OCI-M2 (cell line): ENCODE measurements around the gene PUS1.

Experiments
- DNase-seq: peaks from one replicate; lab custom pipeline; 2025; ENCODE audit not compliant: unreplicated experiment; lab: John Stamatoyannopoulos, UW

PUS1 gene

DNA sequence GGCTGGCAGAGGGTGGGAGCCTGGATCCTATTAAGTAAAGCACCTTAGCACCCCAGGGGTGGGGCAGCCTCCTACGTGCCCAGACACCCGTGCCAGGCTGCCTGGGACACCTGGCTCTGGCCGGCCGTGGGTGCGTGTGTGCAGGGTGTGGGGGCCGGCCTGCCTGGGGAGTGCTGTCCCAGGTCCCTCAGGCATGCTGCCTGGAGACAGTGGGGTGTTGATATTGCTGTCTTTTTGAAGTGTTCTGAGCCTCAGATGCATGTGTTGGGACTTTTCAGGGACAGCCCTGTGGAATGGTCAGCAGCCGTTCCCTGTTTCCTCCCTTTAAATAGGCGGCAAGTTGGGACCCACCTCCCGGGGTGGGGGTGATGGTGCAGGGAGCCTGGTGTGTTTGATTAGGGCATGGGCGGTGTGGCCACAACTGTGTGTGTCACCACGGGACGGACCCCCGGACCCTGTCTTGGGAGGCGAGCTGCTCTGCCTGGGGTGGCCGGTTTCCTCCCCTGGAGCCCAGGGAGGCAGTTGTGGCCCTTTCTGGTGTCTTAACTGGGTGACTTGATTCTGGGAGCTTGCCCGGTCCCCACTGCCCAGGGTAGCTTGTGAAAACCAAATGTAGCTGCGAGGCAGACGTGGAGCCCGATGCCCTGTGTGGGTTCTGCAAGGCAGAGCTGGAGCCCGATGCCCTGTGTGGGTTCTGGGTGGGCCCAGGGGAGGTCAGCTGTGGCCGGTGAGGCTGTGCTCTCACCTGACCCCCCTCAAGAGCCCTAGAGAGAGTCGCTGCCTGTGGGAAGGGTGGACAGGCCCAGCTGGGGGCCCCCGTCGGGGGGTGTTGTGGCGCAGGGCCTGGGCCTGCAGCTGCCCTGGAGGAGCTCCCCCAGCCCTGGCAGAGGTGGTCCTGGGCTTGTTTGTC, 26.5 kb upstream of the PUS1 start:
- no peak for DNase-seq

DNA sequence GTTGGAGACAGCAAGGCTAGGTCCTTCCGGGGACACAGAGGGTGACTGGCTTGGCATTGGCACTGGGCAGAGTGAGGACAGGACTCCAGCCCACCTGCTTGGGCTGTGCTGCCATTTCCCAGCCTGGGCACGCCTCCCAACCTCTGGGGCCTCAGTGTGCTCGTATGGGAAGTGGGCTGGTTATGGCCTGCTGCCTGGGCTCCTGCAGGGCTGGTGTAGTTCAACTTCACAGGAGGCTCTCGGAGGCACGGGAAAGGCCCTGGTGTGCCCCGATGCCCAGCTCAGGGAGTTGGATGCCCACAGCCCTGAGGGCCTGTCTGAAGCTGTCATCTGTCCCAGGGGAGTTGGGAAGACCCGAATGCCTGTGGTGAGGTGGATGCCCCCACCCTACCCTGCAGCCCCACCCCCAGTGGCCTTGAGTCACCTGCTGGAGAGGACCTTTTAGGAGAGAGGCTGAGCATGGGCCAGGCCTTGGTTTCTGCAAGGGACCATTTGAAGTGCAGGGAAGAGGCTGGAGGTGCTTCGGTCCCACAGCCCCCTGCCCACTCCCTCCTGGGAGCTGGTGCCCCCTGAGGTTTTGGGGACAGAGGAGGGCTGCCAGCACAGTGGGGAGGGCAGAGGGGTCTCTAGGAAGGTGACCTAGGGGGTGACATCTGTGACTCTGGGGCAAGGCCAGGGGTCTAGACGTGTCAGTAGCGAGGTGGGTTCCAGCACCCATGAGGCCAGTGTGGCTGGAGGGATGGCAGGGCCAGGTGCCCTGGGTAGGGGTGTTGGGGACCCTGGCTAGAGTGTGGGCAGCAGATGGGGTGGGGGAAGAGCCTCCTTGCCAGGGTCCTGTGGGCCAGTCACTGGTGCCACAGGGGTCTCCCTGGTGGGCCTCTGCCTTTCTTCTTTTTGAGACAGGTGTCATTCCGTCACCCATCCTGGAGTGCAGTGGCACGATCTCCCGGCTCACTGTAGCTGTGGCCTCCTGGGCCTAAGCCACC, 25.5 kb upstream of the PUS1 start:
- DNase-seq, result no peak

DNA sequence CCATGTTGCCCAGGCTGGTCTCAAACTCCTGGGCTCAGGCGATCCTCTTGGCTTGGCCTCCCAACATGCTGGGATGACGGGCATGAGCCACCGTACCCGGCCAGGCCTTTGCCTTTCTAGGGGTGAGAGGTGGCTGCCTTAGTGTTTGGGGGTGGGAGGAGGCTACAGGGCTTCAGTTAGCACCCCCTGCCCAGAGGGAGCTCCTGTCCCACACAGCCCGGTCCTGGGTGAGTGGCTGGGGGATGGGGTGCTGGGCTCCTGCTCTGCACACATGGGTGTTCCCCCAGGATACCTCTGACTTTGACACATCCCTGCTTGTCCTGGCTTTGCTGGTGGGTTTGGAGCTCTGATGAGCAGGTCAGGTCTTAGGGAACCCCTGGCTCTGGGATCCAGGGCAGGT, 24.7 kb upstream of the PUS1 start:
- DNase-seq, result no peak

DNA sequence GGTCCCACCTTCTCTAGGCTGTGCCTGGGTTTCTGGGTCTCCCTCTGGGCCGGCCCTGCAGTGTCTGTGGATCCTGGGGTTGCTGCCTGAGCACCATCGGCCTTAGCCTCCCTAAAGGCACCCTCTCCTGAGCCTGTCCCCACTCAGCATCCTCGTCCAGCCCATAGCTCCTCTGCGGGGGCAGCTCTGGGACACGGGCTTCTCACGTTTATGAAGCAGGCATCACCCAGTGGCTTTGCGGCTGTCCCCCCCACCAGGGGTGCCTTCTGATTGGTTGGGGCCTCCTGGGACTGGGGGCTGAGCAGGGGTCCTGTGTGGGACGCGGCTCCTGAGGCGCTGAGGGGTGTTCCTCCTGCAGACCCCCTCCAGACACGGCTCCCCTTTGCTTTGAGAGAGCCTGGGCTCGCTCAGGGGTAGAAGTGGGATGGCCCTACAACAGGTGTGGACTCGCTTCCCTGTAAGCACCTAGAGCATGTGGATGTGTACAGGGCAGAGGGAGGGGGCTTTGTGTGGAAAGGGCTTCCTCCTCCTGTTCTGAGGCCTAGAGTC, 23.9 kb upstream of the PUS1 start:
- DNase-seq, result no peak

DNA sequence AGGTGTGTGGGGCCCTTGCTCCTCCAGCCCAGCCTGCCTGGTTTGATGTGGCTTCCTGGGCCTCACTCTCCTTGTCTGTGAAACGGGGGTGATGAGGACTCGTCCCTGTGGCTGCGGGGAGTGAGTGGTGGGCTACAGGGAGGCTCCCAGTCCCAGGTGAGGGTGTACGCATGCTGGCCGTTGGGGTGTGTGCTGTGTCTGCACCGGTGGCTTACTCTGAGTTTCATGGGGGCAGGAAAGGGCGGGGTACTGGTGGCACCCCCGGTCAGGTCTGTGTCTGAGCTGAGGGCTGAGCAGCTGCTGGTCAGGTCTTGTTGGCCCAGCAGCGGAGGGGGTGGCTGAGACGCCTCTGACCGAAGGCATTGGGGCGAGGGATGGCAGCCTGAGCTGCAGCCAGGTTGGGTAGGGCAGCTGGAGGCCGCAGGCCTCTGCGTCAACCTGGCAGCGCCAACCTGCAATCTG, 23.4 kb upstream of the PUS1 start:
- no peak for DNase-seq

DNA sequence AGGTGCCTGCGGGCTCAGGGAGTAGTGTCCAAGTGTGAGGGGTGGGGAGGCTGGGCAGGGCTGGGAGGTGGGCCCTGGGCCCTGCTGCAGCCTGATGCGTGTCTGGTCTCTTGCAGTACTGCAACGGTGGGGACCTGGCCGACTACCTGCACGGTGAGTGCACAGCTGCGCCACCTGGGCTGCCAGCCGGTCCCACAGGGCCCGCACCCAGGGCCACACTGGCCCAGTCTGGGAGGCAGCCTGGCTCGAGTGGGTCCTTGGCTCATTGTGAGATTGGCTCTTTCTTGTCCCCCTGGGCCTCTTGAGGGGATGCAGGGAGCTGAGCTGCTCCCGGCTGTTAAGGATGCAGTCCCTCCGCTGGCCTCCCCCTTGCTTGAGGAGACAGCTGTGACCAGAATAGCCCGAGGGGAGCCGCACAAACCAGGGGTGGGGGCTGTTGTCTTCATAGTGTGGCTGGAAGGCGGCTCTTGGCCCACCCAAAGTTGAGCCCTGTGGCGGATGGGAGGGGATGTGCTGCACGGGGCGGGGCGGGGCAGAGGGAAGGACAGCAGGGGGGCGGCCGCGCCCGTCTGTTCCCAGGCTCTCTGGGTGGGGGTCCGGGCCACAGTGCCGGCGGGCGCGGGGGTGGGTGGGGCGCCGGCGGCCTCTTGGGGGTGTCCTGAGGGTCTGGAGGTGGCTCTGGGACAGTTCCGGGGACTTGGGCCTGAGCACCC, 21.5 kb upstream of the PUS1 start:
- no peak for DNase-seq

DNA sequence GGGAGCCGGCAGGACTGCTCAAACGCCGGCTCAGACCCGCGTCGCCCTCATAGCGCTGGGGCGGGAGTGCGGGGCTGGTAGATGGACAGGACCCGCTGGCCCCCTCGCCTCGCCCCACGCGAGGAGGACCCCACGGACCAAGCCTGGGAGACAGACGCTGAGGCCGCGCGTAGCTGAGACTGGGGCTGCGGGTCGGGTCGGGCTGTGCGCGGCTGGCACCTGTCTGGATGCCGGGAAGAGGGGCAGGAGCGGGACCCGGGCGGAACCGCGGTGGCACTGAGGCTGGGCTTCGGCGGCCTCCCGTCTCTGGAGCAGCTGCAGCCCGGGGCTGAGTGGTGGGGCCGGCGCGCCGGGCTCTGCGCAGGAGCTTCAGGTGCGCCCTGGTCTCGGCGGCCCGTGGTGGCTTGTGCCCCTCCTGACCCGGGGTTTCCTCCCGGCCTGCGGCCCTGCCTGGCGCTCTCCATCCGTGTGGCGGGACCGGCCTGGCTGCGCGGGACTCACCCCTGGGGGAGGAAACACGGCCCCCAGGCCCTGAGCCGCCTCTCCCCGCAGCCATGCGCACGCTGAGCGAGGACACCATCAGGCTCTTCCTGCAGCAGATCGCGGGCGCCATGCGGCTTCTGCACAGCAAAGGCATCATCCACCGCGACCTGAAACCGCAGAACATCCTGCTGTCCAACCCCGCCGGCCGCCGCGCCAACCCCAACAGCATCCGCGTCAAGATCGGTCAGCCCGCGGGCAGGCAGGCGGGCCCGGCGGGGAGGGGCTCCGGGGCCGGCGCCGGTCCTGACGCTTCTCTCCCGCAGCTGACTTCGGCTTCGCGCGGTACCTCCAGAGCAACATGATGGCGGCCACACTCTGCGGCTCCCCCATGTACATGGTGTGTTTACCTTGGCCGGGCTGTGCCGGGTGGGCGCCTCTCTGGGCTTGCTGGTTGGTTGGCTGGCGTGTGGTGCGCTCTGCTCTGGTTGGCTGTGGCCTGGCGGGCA, 20.7 kb upstream of the PUS1 start:
- no peak for DNase-seq

DNA sequence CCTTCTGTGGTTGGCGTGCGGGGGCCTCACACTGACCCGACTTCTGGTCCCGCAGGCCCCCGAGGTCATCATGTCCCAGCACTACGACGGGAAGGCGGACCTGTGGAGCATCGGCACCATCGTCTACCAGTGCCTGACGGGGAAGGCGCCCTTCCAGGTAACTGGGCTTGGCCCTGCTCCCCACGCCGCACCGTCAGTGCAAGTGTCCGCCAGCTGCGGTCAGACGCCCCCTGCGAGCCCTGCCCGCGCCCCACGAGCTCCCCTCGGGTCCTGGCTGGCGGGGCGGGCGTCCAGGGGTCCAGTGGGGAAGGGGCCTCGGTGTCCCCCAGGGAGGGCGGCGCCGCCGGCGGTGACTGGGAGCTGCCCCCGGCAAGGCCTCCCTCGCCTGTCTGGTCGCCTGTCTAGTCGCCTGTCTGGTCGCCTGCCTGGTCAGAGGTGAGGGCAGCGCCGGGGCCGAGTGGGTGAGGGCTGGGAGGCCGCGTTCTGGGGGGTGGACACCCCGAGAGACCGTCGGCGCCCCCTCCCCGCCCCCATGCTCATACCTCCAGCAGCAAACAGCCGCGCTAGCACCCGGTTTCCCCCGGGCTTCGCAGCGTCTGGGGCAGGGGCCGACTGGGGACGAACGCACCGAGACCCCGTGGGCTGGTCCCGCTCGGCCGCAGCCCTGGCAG, 19.9 kb upstream of the PUS1 start:
- no peak for DNase-seq

DNA sequence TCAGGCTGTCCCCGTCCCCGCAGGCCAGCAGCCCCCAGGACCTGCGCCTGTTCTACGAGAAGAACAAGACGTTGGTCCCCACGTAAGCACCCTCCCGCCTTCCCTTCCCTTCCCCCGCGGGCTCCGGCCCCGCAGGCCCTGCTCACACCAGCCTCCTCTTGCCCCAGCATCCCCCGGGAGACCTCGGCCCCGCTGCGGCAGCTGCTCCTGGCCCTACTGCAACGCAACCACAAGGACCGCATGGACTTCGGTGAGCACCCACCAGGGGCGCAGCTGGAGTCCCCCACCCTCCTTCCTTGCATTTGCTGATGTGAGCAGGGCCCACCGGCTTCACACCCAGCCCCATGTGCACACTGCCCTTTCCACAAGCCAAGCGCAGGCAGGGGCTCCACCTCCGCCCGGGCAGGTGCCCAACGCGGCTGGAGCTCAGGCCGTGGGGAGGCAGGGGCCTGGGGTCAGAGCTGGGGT, 19.3 kb upstream of the PUS1 start:
- no peak for DNase-seq

DNA sequence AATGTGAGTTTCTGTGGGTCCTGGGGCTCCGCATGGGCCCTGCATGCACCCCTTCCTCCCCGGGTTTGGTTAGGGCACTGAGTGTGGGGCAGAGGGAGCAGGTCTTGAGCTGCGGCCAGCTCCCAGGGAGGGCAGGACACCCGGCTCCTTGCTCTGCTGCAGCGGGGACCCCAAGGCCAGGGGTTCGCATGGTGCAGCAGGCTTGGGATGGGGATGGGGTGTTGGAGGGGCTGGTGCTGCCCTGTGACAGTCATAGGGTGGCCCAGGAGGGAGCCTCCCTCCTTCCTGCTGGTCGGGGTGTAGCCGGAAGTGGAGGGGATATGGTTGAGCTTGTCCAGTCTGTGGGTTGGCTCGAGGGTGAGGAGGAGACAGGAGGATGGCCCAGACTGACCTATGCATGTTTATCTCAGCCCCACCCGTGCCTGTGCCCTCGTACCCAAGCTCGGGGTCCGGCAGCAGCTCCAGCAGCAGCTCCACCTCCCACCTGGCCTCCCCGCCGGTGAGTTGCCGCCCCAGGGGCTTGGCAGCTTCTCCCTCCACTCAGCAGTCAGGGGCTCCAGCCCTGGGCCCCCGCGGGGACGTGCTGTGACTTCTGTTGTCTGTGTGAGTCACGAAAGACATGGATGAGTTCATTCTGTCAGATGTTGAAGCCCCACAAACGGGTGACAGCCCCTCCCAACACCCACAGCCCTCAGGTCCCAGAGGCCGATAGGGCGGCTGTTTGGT, 18.6 kb upstream of the PUS1 start:
- no peak for DNase-seq

DNA sequence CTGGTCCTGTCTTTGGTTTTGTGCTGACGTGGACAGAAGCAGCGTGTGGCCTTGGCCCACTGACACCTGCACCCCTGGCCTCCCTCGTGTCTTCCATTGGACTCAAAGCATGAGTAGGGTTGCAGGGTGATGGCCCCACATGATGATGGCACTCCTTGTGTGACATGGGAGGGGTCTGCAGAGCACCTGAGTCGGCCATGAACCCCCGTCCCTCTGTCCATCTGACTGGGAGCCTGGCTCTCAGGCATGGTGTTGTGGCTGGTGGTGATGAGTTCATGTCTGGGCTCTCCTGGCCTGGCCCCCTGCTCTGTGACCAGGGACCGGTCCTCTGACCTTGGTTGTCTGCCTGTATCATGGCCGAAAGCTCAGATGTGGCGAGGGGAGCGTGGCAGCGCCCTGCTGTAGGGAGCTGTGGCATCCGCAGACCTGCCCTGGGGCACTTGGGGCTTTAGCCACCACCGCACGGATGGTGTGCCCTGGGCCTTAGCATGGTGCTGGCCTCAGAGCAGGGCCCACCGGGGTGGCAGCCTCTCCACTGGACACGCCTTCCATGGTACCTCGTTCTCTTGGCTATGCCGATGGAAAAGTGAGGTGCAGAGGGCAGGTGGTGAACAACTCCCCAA, 17.9 kb upstream of the PUS1 start:
- DNase-seq, result no peak

DNA sequence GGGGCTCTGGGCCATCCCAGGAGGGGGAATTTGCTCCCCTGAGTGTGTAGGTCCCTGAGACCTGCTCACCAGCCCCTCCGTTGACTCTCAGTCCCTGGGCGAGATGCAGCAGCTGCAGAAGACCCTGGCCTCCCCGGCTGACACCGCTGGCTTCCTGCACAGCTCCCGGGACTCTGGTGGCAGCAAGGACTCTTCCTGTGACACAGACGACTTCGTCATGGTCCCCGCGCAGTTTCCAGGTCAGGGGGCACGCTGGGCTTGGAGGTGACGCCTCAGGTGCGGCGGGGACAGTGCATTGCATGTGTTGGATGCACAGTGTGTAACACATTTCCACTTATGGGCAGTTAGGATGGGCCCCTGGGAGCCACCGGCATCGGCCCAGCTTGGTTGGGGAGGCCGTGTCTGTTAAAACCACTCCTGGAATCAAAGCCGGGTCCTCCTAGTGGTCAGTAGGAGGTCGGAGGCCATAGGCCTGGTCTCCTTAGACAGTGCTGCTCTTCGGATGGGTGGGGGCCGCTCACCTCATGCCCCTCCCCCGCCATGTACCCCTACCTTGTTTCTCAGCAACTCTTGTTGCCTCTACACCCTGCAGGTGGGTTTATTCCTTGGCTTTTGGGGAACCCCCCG, 17.1 kb upstream of the PUS1 start:
- DNase-seq, result no peak

DNA sequence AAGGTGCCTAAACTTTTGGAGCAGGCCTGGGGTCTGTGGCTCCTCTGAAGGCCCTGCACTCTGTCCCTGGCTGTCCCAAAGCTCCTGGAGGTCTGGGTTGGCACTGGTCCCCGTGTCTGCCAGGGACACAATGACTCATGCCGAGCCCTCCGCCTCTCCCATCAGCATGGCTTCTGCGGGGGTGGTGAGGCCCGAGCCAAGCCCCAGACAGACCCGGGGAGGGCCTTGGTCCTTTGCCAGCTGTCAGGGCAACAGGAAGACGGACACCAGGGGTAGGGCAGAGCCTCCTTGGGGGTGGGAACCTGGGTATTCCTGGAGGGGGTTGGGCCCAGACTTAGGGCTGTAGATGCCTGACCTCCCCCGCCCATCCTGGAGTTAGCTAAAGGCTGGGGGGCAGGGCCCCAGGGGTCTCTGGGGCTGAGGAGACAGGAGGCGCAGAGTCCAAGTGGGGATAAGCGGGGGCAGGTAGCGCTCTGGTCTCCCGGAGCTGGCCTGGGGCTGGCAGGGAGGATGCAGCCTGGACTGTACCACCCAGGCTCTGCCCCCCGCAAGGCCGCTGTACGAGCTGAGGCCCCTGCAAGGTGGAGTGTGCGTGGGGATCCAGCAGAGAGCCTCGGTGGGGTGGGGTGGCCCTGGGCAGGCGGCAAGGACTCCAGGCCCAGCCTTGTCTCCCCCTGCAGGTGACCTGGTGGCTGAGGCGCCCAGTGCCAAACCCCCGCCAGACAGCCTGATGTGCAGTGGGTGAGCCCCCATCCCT, 16.4 kb upstream of the PUS1 start:
- no peak for DNase-seq

DNA sequence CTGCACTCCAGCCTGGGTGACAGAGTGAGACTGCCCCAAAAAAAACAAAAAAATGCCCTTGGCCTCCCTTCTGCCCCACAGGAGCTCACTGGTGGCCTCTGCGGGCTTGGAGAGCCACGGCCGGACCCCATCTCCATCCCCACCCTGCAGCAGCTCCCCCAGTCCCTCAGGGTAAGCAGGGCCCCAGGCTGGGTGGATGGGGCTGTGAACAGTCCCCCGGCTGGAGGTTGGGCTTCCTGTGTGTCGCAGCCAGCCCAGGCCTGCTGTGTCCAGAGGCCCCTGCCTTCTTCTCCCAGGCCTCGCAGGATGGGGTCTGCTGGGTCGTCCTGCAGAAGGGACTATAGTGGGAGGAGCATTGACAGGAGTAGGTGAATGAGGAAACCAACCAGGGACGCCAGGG, 15.4 kb upstream of the PUS1 start:
- no peak for DNase-seq

DNA sequence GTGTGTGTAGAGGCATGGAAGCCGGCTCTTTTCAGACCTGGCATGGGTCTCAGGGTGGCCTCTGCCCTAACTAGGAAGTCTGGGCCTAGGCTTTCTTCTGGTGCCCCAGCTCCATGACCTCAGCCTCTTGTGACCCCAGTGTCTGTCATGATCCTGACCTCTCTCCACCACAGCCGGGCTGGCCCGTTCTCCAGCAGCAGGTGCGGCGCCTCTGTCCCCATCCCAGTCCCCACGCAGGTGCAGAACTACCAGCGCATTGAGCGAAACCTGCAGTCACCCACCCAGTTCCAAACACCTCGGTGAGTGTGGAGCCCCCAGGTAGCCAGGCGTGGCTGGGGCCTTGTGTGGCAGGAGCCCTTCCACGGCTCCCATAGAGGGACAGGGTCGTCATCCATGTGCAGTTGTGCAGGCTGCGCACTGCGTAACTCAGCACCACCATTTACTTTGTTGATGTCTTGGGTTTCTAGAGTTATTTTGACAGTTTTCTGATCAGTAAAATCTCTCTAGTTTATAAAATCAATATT, 14.8 kb upstream of the PUS1 start:
- no peak for DNase-seq

DNA sequence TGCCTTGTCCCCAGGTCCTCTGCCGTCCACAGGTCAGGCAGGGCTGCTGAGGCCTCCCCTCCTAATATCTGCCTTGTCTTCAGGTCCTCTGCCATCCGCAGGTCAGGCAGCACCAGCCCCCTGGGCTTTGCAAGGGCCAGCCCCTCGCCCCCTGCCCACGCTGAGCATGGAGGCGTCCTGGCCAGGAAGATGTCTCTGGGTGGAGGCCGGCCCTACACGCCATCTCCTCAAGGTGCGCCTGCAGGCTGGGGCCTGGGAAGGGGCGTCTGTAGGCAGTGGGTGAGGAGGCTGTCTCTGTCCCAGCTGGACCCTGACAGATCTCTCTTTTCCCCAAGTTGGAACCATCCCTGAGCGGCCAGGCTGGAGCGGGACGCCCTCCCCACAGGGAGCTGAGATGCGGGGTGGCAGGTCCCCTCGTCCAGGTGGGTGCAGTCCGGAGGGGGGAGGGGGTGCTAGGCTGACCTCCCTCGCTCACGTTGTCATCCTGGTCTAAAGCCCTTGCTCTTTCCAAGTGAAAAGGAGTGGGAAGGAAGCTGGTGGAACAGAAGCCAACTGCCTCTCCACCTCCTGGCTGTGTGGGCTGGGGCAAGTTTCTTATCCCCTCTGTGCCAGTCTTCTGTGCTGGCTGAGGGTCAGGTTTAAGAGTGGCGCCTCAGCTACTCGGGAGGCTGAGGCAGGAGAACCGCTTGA, 13.9 kb upstream of the PUS1 start:
- no peak for DNase-seq
